Mucosa of descending colon (tissue), 3 donors: ENCODE data around the gene SEZ6L. TPM values are rescaled to one million over a fixed set of nuclear protein-coding genes. Genes with fewer than 3 reads are reported as not detected.

Experiments used
- ATAC-seq: fragments of 200-7000 bp; cut with Tn5 transposase; one replicate; pipeline ENCODE4 v1.9.1; 2020; ENCODE audit warnings: mild to moderate bottlenecking, moderate library complexity
- DNase-seq, 3 donors: peaks; one replicate each; pipeline ENCODE4 v3.0.0-alpha.2; 2020
- H3K36me3 ChIP-seq: fragments of 200-600 bp; one replicate; pipeline ENCODE4 v1.8.0; 2021; ENCODE audit warnings: low read depth, mild to moderate bottlenecking
- H3K4me1 ChIP-seq: fragments of 200-600 bp; one replicate; pipeline ENCODE4 v1.8.0; 2021; ENCODE audit warnings: low read depth, mild to moderate bottlenecking
- H3K4me3 ChIP-seq: fragments of 200-600 bp; one replicate; pipeline ENCODE4 v1.8.0; 2021; ENCODE audit warnings: mild to moderate bottlenecking
- H3K9me3 ChIP-seq: fragments of 200-600 bp; one replicate; pipeline ENCODE4 v1.8.0; 2021; ENCODE audit warnings: mild to moderate bottlenecking
- CTCF ChIP-seq: fragments of 200-600 bp; IDR thresholded peaks from one replicate; pipeline ENCODE4 v1.8.0; 2022; ENCODE audit warnings: antibody characterized with exemption, mild to moderate bottlenecking
- intact Hi-C, 2 donors: fragments of 100-400 bp; cut with DNase I in 1 of 2; cut with micrococcal nuclease in 1 of 2; formaldehyde crosslinking; loops; one replicate each; pipeline versions ENCODE4 v1.11.0 to v1.11.1; 2022; cut with DNase I, micrococcal nuclease
- total RNA-seq, 3 donors: library from RNA; stranded (reverse); fragmentation: NEBNext Ultra II Directional in 2 of 3; extraction: Animal tissue kit (Norgen Biotek cat#: 25700) in 2 of 3; gene quantifications; one replicate each; pipeline versions ENCODE4 v1.2.1 to v1.2.4, GENCODE V29; 2021 to 2023
- donor health status: DM: no; HTN: no; CAD: no; lungs with moderate emphysema.
- donor health status: DM: no; HTN: no; CAD: no.
- donor health status: DM: no; HTN: yes; CAD: no.

SEZ6L gene
- total RNA-seq, 3 donors from 2014 or later, result 0.09 to 2.0 TPM; not detected in 1

GRCh38 chr22:26287382-26288225, 118.3 kb downstream of the SEZ6L start:
- no peak for ATAC-seq
- intact Hi-C loops, result no loop called here

GRCh38 chr22:26289611-26290101, 120.4 kb downstream of the SEZ6L start:
- DNase-seq (no peak), ATAC-seq (no peak)
- Histone ChIP-seq H3K9me3 (no peaks in the 10 kb centered on the region), H3K4me1 (no peaks in the 10 kb centered on the region), H3K4me3 (no peak overlapping the region), H3K36me3 (no peaks in the 10 kb centered on the region)
- intact Hi-C loops, result no loop called here
- no peak for TF ChIP-seq CTCF

More at GRCh38 chr22:26287382-26288225, 118.3 kb downstream of the SEZ6L start:
- DNase-seq, result no peak
- Histone ChIP-seq H3K4me3 (no peak overlapping the region), H3K36me3 (no peaks in the 10 kb centered on the region), H3K9me3 (no peaks in the 10 kb centered on the region), H3K4me1 (no peaks in the 10 kb centered on the region)
- no peak for TF ChIP-seq CTCF

GRCh38 chr22:26291940-26292666, 122.8 kb downstream of the SEZ6L start:
- TF ChIP-seq CTCF, result no peak
- ATAC-seq, result no peak
- intact Hi-C loops, result no loop called here

GRCh38 chr22:26292667-26292995, 123.4 kb downstream of the SEZ6L start:
- ATAC-seq, result no peak
- no peaks in the 10 kb centered on the region for H3K36me3 ChIP-seq
- TF ChIP-seq CTCF, result no peak
- DNase-seq, result no peak
- H3K4me3 ChIP-seq, result no peak overlapping the region
- intact Hi-C loops, result no loop called here
- H3K9me3 ChIP-seq, result no peaks in the 10 kb centered on the region
- H3K4me1 ChIP-seq, result no peaks in the 10 kb centered on the region

More at GRCh38 chr22:26291940-26292666, 122.8 kb downstream of the SEZ6L start:
- H3K9me3 ChIP-seq, result no peaks in the 10 kb centered on the region
- DNase-seq, result no peak
- H3K4me3 ChIP-seq, result no peak overlapping the region
- H3K36me3 ChIP-seq, result no peaks in the 10 kb centered on the region
- H3K4me1 ChIP-seq, result no peaks in the 10 kb centered on the region

- H3K9me3 ChIP-seq, result no peaks in the 10 kb centered on the region
- no peak for ATAC-seq
- no peak for DNase-seq
- no peak overlapping the region for H3K4me3 ChIP-seq
- no peaks in the 10 kb centered on the region for H3K4me1 ChIP-seq
- H3K36me3 ChIP-seq, result no peaks in the 10 kb centered on the region
- TF ChIP-seq CTCF, result no peak
- intact Hi-C loops, result no loop called here
Observed at GRCh38 chr22:26295563-26296126, 126.4 kb downstream of the SEZ6L start.
